ENCODE results near the gene DTNB.
A peak's percentile ranks its signal among the peaks of the same experiment; 100 is the strongest.
"Not testable (repeated sequence)": the region's sequence is repeated elsewhere in the genome, so short reads cannot be mapped to it uniquely, and the experiment has no call there.

Gene DTNB

DNA sequence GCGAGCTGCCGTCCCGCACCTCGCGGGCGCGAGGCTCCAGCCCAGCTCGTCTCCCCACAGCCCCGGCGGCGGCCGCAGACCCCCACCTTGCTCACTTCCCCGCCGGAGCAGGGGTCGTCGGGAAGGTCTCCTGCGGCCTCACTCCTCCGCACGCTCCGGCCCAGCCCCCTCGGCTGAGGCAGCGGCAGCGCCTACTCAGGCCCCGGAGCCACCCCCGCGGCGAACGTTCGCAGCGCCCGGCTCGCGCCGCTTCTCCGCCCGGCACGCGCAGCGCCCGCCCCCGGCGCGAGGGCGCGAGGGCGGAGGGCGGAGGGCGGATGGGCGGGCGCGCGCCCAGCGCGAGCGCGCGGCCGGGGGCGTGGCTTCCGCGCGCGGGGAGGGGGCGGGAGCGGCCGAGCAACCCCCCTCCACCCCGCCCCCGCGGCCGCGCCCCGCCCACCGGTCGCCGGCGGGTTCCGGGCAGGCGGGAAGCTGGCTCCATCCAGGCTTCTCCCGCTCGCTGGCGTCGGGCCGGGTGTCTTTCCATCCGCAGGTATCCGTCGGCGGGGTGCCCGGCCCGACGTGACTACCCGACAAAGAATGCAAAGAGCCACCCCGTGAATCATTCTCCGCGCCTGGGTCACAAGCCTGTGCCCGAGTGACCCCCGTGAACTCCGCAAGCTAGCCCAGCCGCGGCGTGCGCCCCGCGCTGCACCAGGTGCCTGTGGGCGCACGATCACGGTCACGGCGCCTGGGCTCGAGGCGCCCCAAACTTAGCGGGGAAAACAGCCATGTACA is at the start of gene DTNB:
Gene DTNB, minus strand, starts transcription at position 278 of the 777 bp plus-strand sequence. CDS start 20,917 bp downstream, outside the sequence.
- H3K9ac ChIP-seq (ENCODE audit: low read depth, low read length): peak within 1 kb of the TSS; percentile 85
- peak within 1 kb of the TSS; percentile 82 for H3K27ac ChIP-seq (ENCODE audit: low read depth, low read length)
- peak within 1 kb of the TSS; percentile 86 for H3K4me3 ChIP-seq (ENCODE audit: low read depth, low read length)
- H3K27me3 ChIP-seq (ENCODE audit: control insufficient read depth, insufficient read depth, low read length): peaks cover 25% of the 10 kb centered on the region
- H3K9me3 ChIP-seq (ENCODE audit: control insufficient read depth, insufficient read depth, low read length): no peaks in the 10 kb centered on the region
- no peaks in the 10 kb centered on the region for H3K36me3 ChIP-seq (ENCODE audit: control insufficient read depth, insufficient read depth, low read length)
- H3K4me1 ChIP-seq (ENCODE audit: control insufficient read depth, insufficient read depth, low read length): peaks cover 31% of the 10 kb centered on the region

DNA sequence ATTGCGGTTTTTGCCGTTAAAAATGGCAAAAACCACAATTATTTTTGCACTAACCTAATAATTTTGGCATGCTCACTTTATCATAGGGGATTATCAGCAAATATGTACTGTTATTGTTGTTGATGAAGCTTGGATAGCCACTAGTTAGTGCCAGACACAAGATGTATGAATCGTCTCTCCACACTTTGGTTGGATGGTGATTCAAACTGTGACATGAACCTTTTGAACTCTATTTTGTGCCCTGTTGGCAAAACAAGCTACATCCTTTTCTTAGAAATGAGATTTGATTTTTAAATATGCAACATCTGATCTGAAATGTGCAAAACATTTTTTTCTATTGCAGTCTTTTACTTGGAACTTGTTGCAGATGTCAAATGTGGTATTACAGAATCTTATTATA is 48.8 kb upstream of the DTNB start:
- H3K9me3 ChIP-seq (ENCODE audit: control insufficient read depth, insufficient read depth, low read length): no peaks in the 10 kb centered on the region
- H3K4me1 ChIP-seq (ENCODE audit: control insufficient read depth, insufficient read depth, low read length): no peaks in the 10 kb centered on the region
- no peak overlapping the region for H3K9ac ChIP-seq (ENCODE audit: low read depth, low read length)
- no peak overlapping the region for H3K4me3 ChIP-seq (ENCODE audit: low read depth, low read length)
- no peak overlapping the region for H3K27ac ChIP-seq (ENCODE audit: low read depth, low read length)
- H3K27me3 ChIP-seq (ENCODE audit: control insufficient read depth, insufficient read depth, low read length): no peaks in the 10 kb centered on the region
- H3K36me3 ChIP-seq (ENCODE audit: control insufficient read depth, insufficient read depth, low read length): no peaks in the 10 kb centered on the region

DNA sequence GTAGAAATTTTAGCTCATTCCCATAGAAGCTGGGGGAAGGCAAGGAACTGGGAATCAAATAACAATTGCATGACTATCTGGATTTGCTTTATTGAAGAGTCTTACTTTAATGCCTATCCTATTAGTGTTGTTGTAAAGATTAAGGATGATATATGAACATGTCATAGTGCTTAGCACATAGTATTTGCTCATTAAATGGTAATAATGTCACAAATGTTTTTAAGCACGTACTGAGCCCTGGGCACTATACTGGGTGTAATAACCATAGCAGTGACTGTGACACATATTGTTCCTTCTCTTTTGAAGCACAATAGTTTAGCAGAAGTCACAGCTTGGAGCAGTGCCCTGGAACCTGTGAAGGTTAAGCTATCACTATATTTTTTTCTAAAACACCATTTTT is 47.2 kb upstream of the DTNB start:
- Histone ChIP-seq H3K9me3 (ENCODE audit: control insufficient read depth, insufficient read depth, low read length) (no peaks in the 10 kb centered on the region), H3K9ac (ENCODE audit: low read depth, low read length) (no peak overlapping the region), H3K4me3 (ENCODE audit: low read depth, low read length) (no peak overlapping the region), H3K36me3 (ENCODE audit: control insufficient read depth, insufficient read depth, low read length) (no peaks in the 10 kb centered on the region), H3K27me3 (ENCODE audit: control insufficient read depth, insufficient read depth, low read length) (no peaks in the 10 kb centered on the region), H3K27ac (ENCODE audit: low read depth, low read length) (no peak overlapping the region), H3K4me1 (ENCODE audit: control insufficient read depth, insufficient read depth, low read length) (no peaks in the 10 kb centered on the region)

DNA sequence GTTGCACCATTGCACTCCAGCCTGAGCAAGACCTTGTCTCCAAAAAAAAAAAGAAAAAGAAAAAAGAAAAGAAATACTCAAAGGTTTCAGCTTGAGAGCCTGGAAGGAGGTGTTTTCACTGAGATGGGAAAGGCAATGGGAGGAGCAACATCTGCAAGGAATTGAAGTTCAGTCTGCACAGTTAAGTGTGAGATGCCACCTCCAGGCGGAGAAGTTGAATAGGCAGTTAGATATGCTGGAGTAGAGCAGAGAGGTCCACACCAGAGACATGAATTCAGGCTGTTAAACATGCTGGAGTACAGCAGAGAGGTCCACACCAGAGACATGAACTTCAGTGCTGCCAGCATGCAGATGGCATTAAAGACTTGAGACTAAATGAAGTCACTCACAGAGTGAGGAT is 41.4 kb upstream of the DTNB start:
- Histone ChIP-seq H3K9ac (ENCODE audit: low read depth, low read length) (no peak overlapping the region), H3K27ac (ENCODE audit: low read depth, low read length) (no peak overlapping the region), H3K36me3 (ENCODE audit: control insufficient read depth, insufficient read depth, low read length) (no peaks in the 10 kb centered on the region), H3K9me3 (ENCODE audit: control insufficient read depth, insufficient read depth, low read length) (no peaks in the 10 kb centered on the region), H3K4me1 (ENCODE audit: control insufficient read depth, insufficient read depth, low read length) (no peaks in the 10 kb centered on the region), H3K27me3 (ENCODE audit: control insufficient read depth, insufficient read depth, low read length) (no peaks in the 10 kb centered on the region), H3K4me3 (ENCODE audit: low read depth, low read length) (no peak overlapping the region)

DNA sequence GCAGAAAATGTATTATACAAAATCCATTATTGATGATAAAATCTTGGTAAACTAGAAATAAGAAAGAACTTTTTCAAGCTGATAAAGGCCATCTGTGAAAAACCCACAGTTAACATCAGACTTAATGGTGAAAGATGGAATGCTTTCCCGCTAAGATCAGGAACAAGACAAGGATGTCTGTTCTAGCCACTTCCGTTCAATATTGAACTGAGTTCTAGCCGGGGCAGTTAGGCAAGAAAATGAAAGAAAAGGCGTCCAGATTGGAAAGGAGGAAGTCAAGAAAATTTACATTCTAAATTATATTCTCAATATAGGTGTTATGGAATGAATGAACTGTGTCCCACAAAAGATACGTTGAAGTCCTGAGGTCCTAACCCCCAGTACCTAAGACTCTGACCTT is 39.1 kb upstream of the DTNB start:
- Histone ChIP-seq H3K9ac (ENCODE audit: low read depth, low read length) (no peak overlapping the region), H3K27ac (ENCODE audit: low read depth, low read length) (no peak overlapping the region), H3K9me3 (ENCODE audit: control insufficient read depth, insufficient read depth, low read length) (no peaks in the 10 kb centered on the region), H3K36me3 (ENCODE audit: control insufficient read depth, insufficient read depth, low read length) (no peaks in the 10 kb centered on the region), H3K27me3 (ENCODE audit: control insufficient read depth, insufficient read depth, low read length) (no peaks in the 10 kb centered on the region), H3K4me1 (ENCODE audit: control insufficient read depth, insufficient read depth, low read length) (no peaks in the 10 kb centered on the region), H3K4me3 (ENCODE audit: low read depth, low read length) (no peak overlapping the region)

DNA sequence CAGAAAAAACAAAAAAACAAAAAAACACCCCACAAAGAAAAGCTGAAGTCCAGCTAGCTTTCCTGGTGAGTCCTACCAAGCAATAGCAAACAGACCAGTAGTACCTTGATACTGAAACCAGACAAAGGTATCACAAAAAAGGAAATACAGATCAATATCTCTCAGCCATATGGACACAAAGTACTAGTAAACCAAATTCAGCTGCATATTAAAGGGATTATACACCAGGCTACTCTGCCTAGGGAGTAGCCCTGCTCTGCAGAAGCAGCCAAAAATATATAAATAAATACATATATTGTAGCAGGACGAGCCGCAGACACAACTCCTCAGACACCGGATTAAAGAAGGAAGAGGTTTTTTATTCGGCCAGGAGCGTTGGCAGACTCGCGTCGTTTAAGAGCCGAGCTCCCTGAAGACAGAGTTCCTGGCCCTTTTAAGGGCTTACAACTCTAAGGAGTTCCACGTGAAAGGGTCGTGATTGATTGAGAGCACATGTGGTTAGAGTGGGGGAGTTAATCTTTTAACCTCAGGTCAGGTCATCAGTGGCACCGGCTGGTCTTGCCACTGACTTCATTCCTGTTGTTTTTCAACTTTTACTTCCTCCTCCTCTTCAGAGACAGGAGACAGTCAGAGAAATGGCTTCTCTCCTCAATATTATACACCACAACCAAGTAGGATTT is 38.4 kb upstream of the DTNB start:
- Histone ChIP-seq H3K4me3 (ENCODE audit: low read depth, low read length) (no peak overlapping the region), H3K4me1 (ENCODE audit: control insufficient read depth, insufficient read depth, low read length) (no peaks in the 10 kb centered on the region), H3K9ac (ENCODE audit: low read depth, low read length) (no peak overlapping the region), H3K27me3 (ENCODE audit: control insufficient read depth, insufficient read depth, low read length) (no peaks in the 10 kb centered on the region), H3K36me3 (ENCODE audit: control insufficient read depth, insufficient read depth, low read length) (no peaks in the 10 kb centered on the region), H3K27ac (ENCODE audit: low read depth, low read length) (no peak overlapping the region), H3K9me3 (ENCODE audit: control insufficient read depth, insufficient read depth, low read length) (no peaks in the 10 kb centered on the region)

DNA sequence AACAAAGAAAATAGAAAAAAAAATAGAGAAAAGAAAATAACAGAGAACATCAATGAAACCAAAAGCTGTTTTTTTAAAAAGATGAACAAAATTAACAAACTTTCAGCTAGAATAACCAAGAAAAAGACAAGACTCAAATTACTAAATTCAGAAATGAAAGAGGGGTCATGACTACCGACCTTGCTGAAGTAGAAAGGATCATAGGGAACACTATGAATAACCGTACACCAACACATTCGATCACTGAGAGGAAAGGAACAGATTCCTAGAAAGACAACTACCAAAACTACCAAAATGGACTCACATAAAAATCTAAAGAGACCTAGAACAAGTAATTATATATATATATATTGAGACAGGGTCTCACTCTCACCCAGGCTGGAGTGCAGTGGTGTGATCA is 37.4 kb upstream of the DTNB start:
- Histone ChIP-seq H3K27ac (ENCODE audit: low read depth, low read length) (no peak overlapping the region), H3K4me3 (ENCODE audit: low read depth, low read length) (no peak overlapping the region), H3K9ac (ENCODE audit: low read depth, low read length) (no peak overlapping the region), H3K4me1 (ENCODE audit: control insufficient read depth, insufficient read depth, low read length) (no peaks in the 10 kb centered on the region), H3K36me3 (ENCODE audit: control insufficient read depth, insufficient read depth, low read length) (no peaks in the 10 kb centered on the region), H3K27me3 (ENCODE audit: control insufficient read depth, insufficient read depth, low read length) (no peaks in the 10 kb centered on the region), H3K9me3 (ENCODE audit: control insufficient read depth, insufficient read depth, low read length) (no peaks in the 10 kb centered on the region)

DNA sequence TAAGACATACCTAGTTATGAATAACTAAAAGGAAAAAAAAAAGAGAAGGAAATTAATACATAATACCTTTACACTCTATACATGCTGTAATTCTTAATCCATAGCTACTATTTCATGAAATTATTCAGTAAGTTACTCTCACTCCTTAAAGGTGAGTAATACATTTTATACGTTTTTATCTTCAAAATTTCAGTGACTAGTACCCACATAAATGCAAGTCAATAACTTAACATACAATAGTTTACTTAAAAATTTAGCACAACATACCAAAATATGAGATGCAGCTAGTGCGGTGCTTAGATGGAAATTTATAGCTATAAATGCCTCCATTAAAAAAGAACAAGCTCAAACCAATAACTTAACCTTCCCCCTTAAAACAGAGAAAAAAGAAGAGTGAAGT is 36.0 kb upstream of the DTNB start:
- Histone ChIP-seq H3K27me3 (ENCODE audit: control insufficient read depth, insufficient read depth, low read length) (no peaks in the 10 kb centered on the region), H3K9me3 (ENCODE audit: control insufficient read depth, insufficient read depth, low read length) (no peaks in the 10 kb centered on the region), H3K36me3 (ENCODE audit: control insufficient read depth, insufficient read depth, low read length) (no peaks in the 10 kb centered on the region), H3K4me1 (ENCODE audit: control insufficient read depth, insufficient read depth, low read length) (no peaks in the 10 kb centered on the region), H3K9ac (ENCODE audit: low read depth, low read length) (no peak overlapping the region), H3K27ac (ENCODE audit: low read depth, low read length) (no peak overlapping the region), H3K4me3 (ENCODE audit: low read depth, low read length) (no peak overlapping the region)

DNA sequence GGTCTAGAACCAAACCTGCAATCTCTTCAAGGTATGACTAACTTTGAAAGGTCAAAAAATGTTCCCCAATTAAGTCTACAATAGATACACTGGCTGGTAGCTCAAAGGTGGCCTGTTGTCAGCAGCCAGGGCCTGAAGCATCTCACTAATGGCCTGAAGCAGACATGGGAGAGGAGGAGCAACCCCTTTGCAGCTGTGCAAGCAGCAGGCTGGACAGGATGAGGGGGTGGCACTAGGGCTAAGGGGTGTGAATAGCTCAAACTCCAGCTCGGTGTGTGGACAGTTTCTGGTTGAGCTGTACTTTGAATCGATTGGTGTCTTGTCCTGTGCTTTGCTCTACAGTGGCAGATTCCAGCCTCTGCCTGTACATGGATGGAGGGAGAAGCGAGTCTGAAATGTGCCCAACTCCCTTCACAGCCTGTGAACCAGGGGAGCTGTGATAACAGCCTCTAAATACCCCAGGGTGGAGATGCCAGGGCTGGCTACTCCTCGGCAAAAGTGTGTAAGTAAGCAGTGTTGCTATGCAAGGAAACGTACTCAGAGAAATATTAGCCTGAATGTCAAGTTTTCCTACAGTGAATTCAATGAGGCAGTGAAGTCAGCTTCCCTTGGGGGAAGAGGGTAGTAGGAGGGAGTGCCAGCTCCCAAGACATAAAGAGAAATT is 34.7 kb upstream of the DTNB start:
- H3K9ac ChIP-seq (ENCODE audit: low read depth, low read length): no peak overlapping the region
- no peak overlapping the region for H3K4me3 ChIP-seq (ENCODE audit: low read depth, low read length)
- no peaks in the 10 kb centered on the region for H3K36me3 ChIP-seq (ENCODE audit: control insufficient read depth, insufficient read depth, low read length)
- H3K4me1 ChIP-seq (ENCODE audit: control insufficient read depth, insufficient read depth, low read length): no peaks in the 10 kb centered on the region
- H3K9me3 ChIP-seq (ENCODE audit: control insufficient read depth, insufficient read depth, low read length): no peaks in the 10 kb centered on the region
- no peaks in the 10 kb centered on the region for H3K27me3 ChIP-seq (ENCODE audit: control insufficient read depth, insufficient read depth, low read length)
- H3K27ac ChIP-seq (ENCODE audit: low read depth, low read length): no peak overlapping the region

DNA sequence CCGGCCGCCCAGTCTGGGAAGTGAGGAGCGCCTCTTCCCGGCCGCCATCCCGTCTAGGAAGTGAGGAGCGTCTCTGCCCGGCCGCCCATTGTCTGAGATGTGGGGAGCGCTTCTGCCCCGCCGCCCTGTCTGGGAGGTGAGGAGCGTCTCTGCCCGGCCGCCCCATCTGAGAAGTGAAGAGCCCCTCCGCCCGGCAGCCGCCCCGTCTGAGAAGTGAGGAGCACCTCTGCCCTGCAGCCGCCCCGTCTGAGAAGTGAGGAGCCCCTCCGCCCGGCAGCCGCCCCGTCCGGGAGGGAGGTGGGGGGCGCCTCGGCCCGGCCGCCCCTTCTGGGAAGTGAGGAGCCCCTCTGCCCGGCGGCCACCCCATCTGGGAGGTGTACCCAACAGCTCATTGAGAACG is 32.2 kb upstream of the DTNB start:
- not testable (repeated sequence) for H3K4me3 ChIP-seq (ENCODE audit: low read depth, low read length); H3K27me3 ChIP-seq (ENCODE audit: control insufficient read depth, insufficient read depth, low read length); H3K4me1 ChIP-seq (ENCODE audit: control insufficient read depth, insufficient read depth, low read length); H3K27ac ChIP-seq (ENCODE audit: low read depth, low read length); H3K9ac ChIP-seq (ENCODE audit: low read depth, low read length); H3K9me3 ChIP-seq (ENCODE audit: control insufficient read depth, insufficient read depth, low read length); H3K36me3 ChIP-seq (ENCODE audit: control insufficient read depth, insufficient read depth, low read length)

DNA sequence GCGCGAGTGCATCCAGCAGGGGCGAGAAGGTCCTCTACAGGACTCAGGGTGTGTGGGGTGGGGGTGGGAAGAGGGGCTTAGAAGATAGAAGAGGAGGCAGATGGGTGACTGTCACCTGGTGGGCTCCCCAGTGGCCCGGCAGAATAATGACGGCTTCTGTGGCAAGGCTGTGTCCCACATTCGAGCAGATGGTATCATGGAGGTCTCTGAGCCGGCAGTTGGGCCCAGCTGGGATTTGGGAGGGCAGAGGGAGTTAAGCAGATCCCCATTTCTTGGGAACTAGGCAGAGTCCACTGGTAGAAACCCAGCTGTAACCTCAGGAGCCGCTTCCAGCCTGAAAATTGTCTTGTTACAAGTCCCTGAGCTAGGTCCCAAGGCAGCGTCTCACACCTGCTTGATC is 28.4 kb upstream of the DTNB start:
- no peak overlapping the region for H3K27ac ChIP-seq (ENCODE audit: low read depth, low read length)
- no peaks in the 10 kb centered on the region for H3K9me3 ChIP-seq (ENCODE audit: control insufficient read depth, insufficient read depth, low read length)
- no peaks in the 10 kb centered on the region for H3K36me3 ChIP-seq (ENCODE audit: control insufficient read depth, insufficient read depth, low read length)
- H3K4me3 ChIP-seq (ENCODE audit: low read depth, low read length): no peak overlapping the region
- H3K9ac ChIP-seq (ENCODE audit: low read depth, low read length): no peak overlapping the region
- 0 out of 2 replicates have a peak, but pooled peaks cover 8% of the 10 kb centered on the region for H3K27me3 ChIP-seq (ENCODE audit: control insufficient read depth, insufficient read depth, low read length)
- peaks cover 12% of the 10 kb centered on the region for H3K4me1 ChIP-seq (ENCODE audit: control insufficient read depth, insufficient read depth, low read length)

Data from HUES48 (cell line).